Activated CD8-positive, alpha-beta T cell treated with anti-CD3 and anti-CD28 coated beads, Interleukin-2, amount 10 ng/mL, durations not matched to agents 7 days and 5 days (primary cell): ENCODE results near the gene HDAC4. TPM values are rescaled to one million over a fixed set of nuclear protein-coding genes. Genes with fewer than 3 reads are reported as not detected.

ENCODE experiments used
- ATAC-seq: fragments of 150-1000 bp; cut with Tn5 transposase; one replicate; pipeline ENCODE4 v1.10.0; 2021; ENCODE audit warnings: moderate library complexity
- CTCF ChIA-PET: fragments of 350-600 bp; sonication (Branson Sonifier 250); formaldehyde crosslinking; loops from one replicate; lab custom pipeline; 2021; ENCODE audit warnings: antibody characterized with exemption; lab: Charles Lee
- POLR2A ChIA-PET: fragments of 350-600 bp; sonication (Branson Sonifier 250); formaldehyde crosslinking; loops from one replicate; lab custom pipeline; 2021; ENCODE audit warnings: antibody characterized with exemption; lab: Charles Lee
- DNase-seq: peaks from one replicate; pipeline ENCODE4 v3.0.0-alpha.2; 2020
- H3K27ac Mint-ChIP-seq: one replicate; pipeline ENCODE4 v1.8.0; 2021; ENCODE audit warnings: mild to moderate bottlenecking, mixed read lengths
- H3K27me3 Mint-ChIP-seq: one replicate; pipeline ENCODE4 v1.8.0; 2021; ENCODE audit warnings: low read depth, mixed read lengths
- H3K36me3 Mint-ChIP-seq: one replicate; pipeline ENCODE4 v1.8.0; 2021; ENCODE audit warnings: low read depth, mixed read lengths
- H3K4me1 Mint-ChIP-seq: one replicate; pipeline ENCODE4 v1.8.0; 2021; ENCODE audit warnings: low read depth, mixed read lengths
- H3K4me3 Mint-ChIP-seq: one replicate; pipeline ENCODE4 v1.8.0; 2021; ENCODE audit warnings: mild to moderate bottlenecking, mixed read lengths
- H3K9me3 Mint-ChIP-seq: one replicate; pipeline ENCODE4 v1.8.0; 2022; ENCODE audit warnings: mixed read lengths; ENCODE audit not compliant: insufficient read depth
- total RNA-seq, 2 experiments: library from RNA; stranded (reverse); gene quantifications; one replicate each; pipeline ENCODE4 v1.2.3, GENCODE V29; 2021

Gene HDAC4
- total RNA-seq, 2 experiments from 2014 or later = 50.7 to 58.8 TPM

GRCh38 chr2:239082425-239082824 lies 318.4 kb downstream of the HDAC4 start:
- DNase-seq (no peak), ATAC-seq (no peak)
- H3K36me3 Mint-ChIP-seq = peaks cover 7% of the 10 kb centered on the region
- H3K27ac Mint-ChIP-seq = no peak overlapping the region
- no peaks in the 10 kb centered on the region for H3K9me3 Mint-ChIP-seq
- no peak overlapping the region for H3K4me3 Mint-ChIP-seq
- H3K27me3 Mint-ChIP-seq = no peaks in the 10 kb centered on the region
- ChIA-PET CTCF (no interaction called here), POLR2A (no interaction called here)
- H3K4me1 Mint-ChIP-seq = no peaks in the 10 kb centered on the region

- Mint-ChIP-seq H3K9me3 (no peaks in the 10 kb centered on the region), H3K27me3 (no peaks in the 10 kb centered on the region), H3K36me3 (peaks cover 7% of the 10 kb centered on the region), H3K27ac (no peak overlapping the region), H3K4me3 (no peak overlapping the region), H3K4me1 (no peaks in the 10 kb centered on the region)
- DNase-seq (no peak), ATAC-seq (no peak)
- CTCF ChIA-PET = no interaction called here
- POLR2A ChIA-PET = no interaction called here
These were observed 319.2 kb downstream of the HDAC4 start for GRCh38 chr2:239081622-239082021.

- no peak for DNase-seq
- Mint-ChIP-seq H3K36me3 (peaks cover 7% of the 10 kb centered on the region), H3K27me3 (no peaks in the 10 kb centered on the region), H3K27ac (no peak overlapping the region), H3K9me3 (no peaks in the 10 kb centered on the region), H3K4me3 (no peak overlapping the region), H3K4me1 (no peaks in the 10 kb centered on the region)
- CTCF ChIA-PET = no interaction called here
- POLR2A ChIA-PET = no interaction called here
- ATAC-seq = no peak
These were observed 319.8 kb downstream of the HDAC4 start for GRCh38 chr2:239081046-239081445.

- no peak for ATAC-seq
- CTCF ChIA-PET = no interaction called here
- no peaks in the 10 kb centered on the region for H3K9me3 Mint-ChIP-seq
These were observed 321.0 kb downstream of the HDAC4 start for GRCh38 chr2:239079671-239080294.

GRCh38 chr2:239078128-239078924 lies 322.5 kb downstream of the HDAC4 start:
- Mint-ChIP-seq H3K9me3 (no peaks in the 10 kb centered on the region), H3K27me3 (no peaks in the 10 kb centered on the region), H3K36me3 (peaks cover 7% of the 10 kb centered on the region), H3K4me1 (no peaks in the 10 kb centered on the region), H3K27ac (no peak overlapping the region), H3K4me3 (no peak overlapping the region)
- ChIA-PET POLR2A (no interaction called here), CTCF (no interaction called here)
- ATAC-seq (no peak), DNase-seq (no peak)

More at GRCh38 chr2:239079671-239080294, 321.0 kb downstream of the HDAC4 start:
- Mint-ChIP-seq H3K36me3 (peaks cover 7% of the 10 kb centered on the region), H3K4me3 (no peak overlapping the region), H3K4me1 (no peaks in the 10 kb centered on the region), H3K27ac (no peak overlapping the region), H3K27me3 (no peaks in the 10 kb centered on the region)
- POLR2A ChIA-PET = no interaction called here
- DNase-seq = no peak

- no peak overlapping the region for H3K27ac Mint-ChIP-seq
- no peak for DNase-seq
- H3K4me3 Mint-ChIP-seq = no peak overlapping the region
- no peaks in the 10 kb centered on the region for H3K9me3 Mint-ChIP-seq
- no peaks in the 10 kb centered on the region for H3K27me3 Mint-ChIP-seq
- ATAC-seq = no peak
- H3K36me3 Mint-ChIP-seq = peaks cover 7% of the 10 kb centered on the region
- CTCF ChIA-PET = no interaction called here
- POLR2A ChIA-PET = no interaction called here
- H3K4me1 Mint-ChIP-seq = no peaks in the 10 kb centered on the region
These were observed 323.6 kb downstream of the HDAC4 start for GRCh38 chr2:239077260-239077659.

- H3K36me3 Mint-ChIP-seq = peaks cover 13% of the 10 kb centered on the region
- POLR2A ChIA-PET = no interaction called here
- ATAC-seq (no peak), DNase-seq (no peak)
- H3K27me3 Mint-ChIP-seq = no peaks in the 10 kb centered on the region
- no peak overlapping the region for H3K4me3 Mint-ChIP-seq
- H3K27ac Mint-ChIP-seq = no peak overlapping the region
- no peaks in the 10 kb centered on the region for H3K9me3 Mint-ChIP-seq
- H3K4me1 Mint-ChIP-seq = no peaks in the 10 kb centered on the region
- CTCF ChIA-PET = no interaction called here
These were observed 324.7 kb downstream of the HDAC4 start for GRCh38 chr2:239075918-239076758.

GRCh38 chr2:239073745-239074530 lies 326.9 kb downstream of the HDAC4 start:
- Mint-ChIP-seq H3K27ac (no peak overlapping the region), H3K4me1 (no peaks in the 10 kb centered on the region), H3K36me3 (peaks cover 8% of the 10 kb centered on the region), H3K27me3 (no peaks in the 10 kb centered on the region), H3K4me3 (no peak overlapping the region), H3K9me3 (no peaks in the 10 kb centered on the region)
- DNase-seq (no peak), ATAC-seq (no peak)
- POLR2A ChIA-PET = no interaction called here
- CTCF ChIA-PET = no interaction called here

- DNase-seq = no peak
- no peaks in the 10 kb centered on the region for H3K4me1 Mint-ChIP-seq
- no peaks in the 10 kb centered on the region for H3K27me3 Mint-ChIP-seq
- no peak overlapping the region for H3K27ac Mint-ChIP-seq
- ChIA-PET CTCF (no interaction called here), POLR2A (no interaction called here)
- no peak for ATAC-seq
- H3K36me3 Mint-ChIP-seq = peaks cover 7% of the 10 kb centered on the region
- no peaks in the 10 kb centered on the region for H3K9me3 Mint-ChIP-seq
- H3K4me3 Mint-ChIP-seq = no peak overlapping the region
These were observed 327.6 kb downstream of the HDAC4 start for GRCh38 chr2:239073270-239073669.

- Mint-ChIP-seq H3K36me3 (peaks cover 8% of the 10 kb centered on the region), H3K27ac (no peak overlapping the region), H3K4me1 (no peaks in the 10 kb centered on the region), H3K27me3 (no peaks in the 10 kb centered on the region), H3K9me3 (no peaks in the 10 kb centered on the region), H3K4me3 (no peak overlapping the region)
- ChIA-PET POLR2A (no interaction called here), CTCF (no interaction called here)
- no peak for DNase-seq
- no peak for ATAC-seq
These were observed 328.0 kb downstream of the HDAC4 start for GRCh38 chr2:239072786-239073185.

- Mint-ChIP-seq H3K27me3 (no peaks in the 10 kb centered on the region), H3K27ac (no peak overlapping the region), H3K36me3 (peaks cover 12% of the 10 kb centered on the region), H3K4me1 (no peaks in the 10 kb centered on the region), H3K4me3 (no peak overlapping the region), H3K9me3 (no peaks in the 10 kb centered on the region)
- POLR2A ChIA-PET = no interaction called here
- CTCF ChIA-PET = no interaction called here
- ATAC-seq = no peak
- DNase-seq = no peak
These were observed 330.4 kb downstream of the HDAC4 start for GRCh38 chr2:239070466-239070865.
